ENCODE data around the gene MAML2. TPM values are rescaled to one million over a fixed set of nuclear protein-coding genes. Genes with fewer than 3 reads are reported as not detected.

MAML2 gene
- total and polyA plus RNA-seq, 2 experiments from 2014 or later: 1.1 to 8.2 TPM

- Histone ChIP-seq H3K4me3 (no peak overlapping the region), H3K27ac (no peak overlapping the region), H3K4me1 (ENCODE audit: low read depth) (no peaks in the 10 kb centered on the region), H3K9me3 (ENCODE audit: low read depth) (no peaks in the 10 kb centered on the region), H3K27me3 (no peaks in the 10 kb centered on the region), H3K36me3 (no peaks in the 10 kb centered on the region)
- TF ChIP-seq CTCF (IDR thresholded peaks at IDR 0.05; ENCODE audit: low read depth, low read length): no peak
- DNase-seq (ENCODE audit: low read depth in 1 of 2, low spot score in 1 of 2): no peak
Measured at GRCh38 chr11:96028746-96029145, 314.2 kb downstream of the MAML2 start.

- Histone ChIP-seq H3K4me1 (ENCODE audit: low read depth) (no peaks in the 10 kb centered on the region), H3K4me3 (no peak overlapping the region), H3K27me3 (no peaks in the 10 kb centered on the region), H3K36me3 (no peaks in the 10 kb centered on the region), H3K27ac (no peak overlapping the region), H3K9me3 (ENCODE audit: low read depth) (no peaks in the 10 kb centered on the region)
- DNase-seq (ENCODE audit: low read depth in 1 of 2, low spot score in 1 of 2): no peak
- no peak for TF ChIP-seq CTCF (IDR thresholded peaks at IDR 0.05; ENCODE audit: low read depth, low read length)
Measured at GRCh38 chr11:96027021-96027420, 316.0 kb downstream of the MAML2 start.

GRCh38 chr11:96026310-96026709 is 316.7 kb downstream of the MAML2 start:
- Histone ChIP-seq H3K36me3 (no peaks in the 10 kb centered on the region), H3K4me1 (ENCODE audit: low read depth) (no peaks in the 10 kb centered on the region), H3K4me3 (no peak overlapping the region), H3K27me3 (no peaks in the 10 kb centered on the region), H3K9me3 (ENCODE audit: low read depth) (no peaks in the 10 kb centered on the region), H3K27ac (no peak overlapping the region)
- TF ChIP-seq CTCF (IDR thresholded peaks at IDR 0.05; ENCODE audit: low read depth, low read length): no peak
- no peak for DNase-seq (ENCODE audit: low read depth in 1 of 2, low spot score in 1 of 2)

- H3K4me1 ChIP-seq (ENCODE audit: low read depth): no peaks in the 10 kb centered on the region
- no peak overlapping the region for H3K27ac ChIP-seq
- H3K27me3 ChIP-seq: no peaks in the 10 kb centered on the region
- no peaks in the 10 kb centered on the region for H3K9me3 ChIP-seq (ENCODE audit: low read depth)
- no peaks in the 10 kb centered on the region for H3K36me3 ChIP-seq
- no peak for TF ChIP-seq CTCF (IDR thresholded peaks at IDR 0.05; ENCODE audit: low read depth, low read length)
- no peak overlapping the region for H3K4me3 ChIP-seq
- no peak for DNase-seq (ENCODE audit: low read depth in 1 of 2, low spot score in 1 of 2)
Measured at GRCh38 chr11:96024666-96025065, 318.3 kb downstream of the MAML2 start.

GRCh38 chr11:96023275-96023674 is 319.7 kb downstream of the MAML2 start:
- no peak for TF ChIP-seq CTCF (IDR thresholded peaks at IDR 0.05; ENCODE audit: low read depth, low read length)
- no peaks in the 10 kb centered on the region for H3K36me3 ChIP-seq
- no peaks in the 10 kb centered on the region for H3K4me1 ChIP-seq (ENCODE audit: low read depth)
- no peak overlapping the region for H3K27ac ChIP-seq
- H3K4me3 ChIP-seq: no peak overlapping the region
- H3K9me3 ChIP-seq (ENCODE audit: low read depth): no peaks in the 10 kb centered on the region
- no peak for DNase-seq (ENCODE audit: low read depth in 1 of 2, low spot score in 1 of 2)
- no peaks in the 10 kb centered on the region for H3K27me3 ChIP-seq
